ENCODE measurements around the gene SEMA3B. TPM values are rescaled to one million over a fixed set of nuclear protein-coding genes. Genes with fewer than 3 reads are reported as not detected.
"Not testable (repeated sequence)": the region's sequence is repeated elsewhere in the genome, so short reads cannot be mapped to it uniquely, and the experiment has no call there.

The SEMA3B gene
- polyA plus RNA-seq, 1 donor: 43.9 TPM

DNA sequence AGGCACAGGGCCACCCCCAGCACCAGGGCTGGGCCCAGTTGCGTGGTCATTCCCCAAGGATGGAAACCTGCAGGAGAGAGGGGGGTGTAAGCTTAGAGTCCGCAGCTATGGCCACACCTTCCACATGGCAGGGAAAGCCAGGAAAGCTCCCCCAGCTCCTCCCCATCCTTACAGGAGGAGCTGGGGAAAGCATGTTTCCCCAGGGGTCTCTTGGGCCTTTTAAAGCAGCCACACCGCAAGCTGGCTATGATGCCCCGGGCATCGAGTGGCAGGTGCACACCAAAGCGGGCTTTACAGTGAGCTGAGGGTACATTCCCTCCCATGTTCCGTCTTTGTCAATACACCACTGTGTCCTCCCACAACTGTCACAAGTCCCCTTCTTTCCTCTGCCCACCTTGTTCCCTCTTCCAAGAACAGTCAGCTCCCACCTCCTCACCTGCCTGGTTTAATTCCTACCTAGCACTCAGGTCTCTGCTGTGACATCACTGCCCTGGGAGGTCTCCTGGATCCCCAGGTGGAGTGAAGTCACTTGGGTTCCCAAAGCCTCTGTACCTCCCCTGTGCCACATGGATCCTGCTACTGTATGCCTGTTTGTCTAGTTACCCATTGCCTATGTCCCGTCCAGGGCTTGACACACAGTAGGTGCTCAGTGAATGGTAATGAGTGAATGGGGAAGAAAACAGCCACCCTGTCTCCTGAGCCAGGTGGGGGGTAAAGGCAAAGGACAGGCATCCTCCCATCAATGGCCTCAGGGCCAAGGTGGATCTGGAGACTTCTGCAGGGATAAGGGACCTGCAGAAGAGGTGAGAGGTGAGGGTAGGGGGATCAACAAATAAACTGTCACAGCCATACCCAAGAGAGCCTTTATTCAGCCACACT is 26.8 kb downstream of the SEMA3B start:
- DNase-seq: no peak

GRCh38 chr3:50296721-50297383 is 27.9 kb downstream of the SEMA3B start:
- DNase-seq: no peak

GRCh38 chr3:50297384-50297775 is 28.4 kb downstream of the SEMA3B start:
- no peak for DNase-seq

DNA sequence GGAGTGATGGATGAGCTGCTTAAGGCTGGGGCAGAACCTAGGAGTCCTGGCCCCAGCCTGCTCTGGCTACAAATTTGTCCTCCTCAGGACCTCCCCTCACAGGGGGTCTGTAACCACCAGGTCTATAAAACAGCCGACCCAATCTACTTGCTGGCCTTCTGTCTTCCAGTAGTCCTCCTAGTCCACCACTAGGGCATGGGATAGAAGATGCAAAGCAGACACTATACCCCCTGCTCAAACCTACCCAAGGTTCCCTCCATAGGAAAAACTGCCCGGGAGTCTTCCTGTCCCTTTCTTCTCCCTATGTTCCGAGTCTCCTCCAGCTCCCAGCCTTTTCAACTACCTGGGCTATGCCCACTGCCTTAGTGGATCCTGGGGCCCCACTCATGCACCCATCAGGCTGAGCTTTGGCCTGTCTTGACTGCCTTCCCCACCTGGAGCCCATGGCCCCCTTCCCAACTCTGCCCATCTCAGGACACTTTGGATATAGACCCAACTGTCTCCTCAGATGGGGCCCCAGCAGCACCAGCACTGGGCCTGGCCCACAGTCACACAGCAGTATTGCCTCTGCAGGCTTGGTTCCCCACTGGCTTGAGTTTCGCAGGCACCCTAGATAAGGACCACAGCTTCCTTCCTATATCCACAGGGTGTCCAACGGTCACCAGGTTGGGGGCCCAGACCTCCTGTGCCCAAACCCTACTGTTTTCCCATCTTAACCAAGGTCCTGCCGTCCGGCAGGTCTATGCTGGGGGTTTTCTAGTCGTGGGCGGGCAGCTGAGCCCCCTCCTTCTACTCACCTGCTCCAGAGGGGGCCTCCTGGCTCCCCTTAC is 29.2 kb downstream of the SEMA3B start:
- DNase-seq: no peak

GRCh38 chr3:50298836-50299637 is 30.1 kb downstream of the SEMA3B start, which contains the start of the genes HYAL3 and NAA80:
TSS of gene HYAL3 (minus strand) at chr3:50299405. CDS start at chr3:50295602, 3,803 bp downstream.
TSS of gene NAA80 (minus strand) at chr3:50299405. CDS start at chr3:50297463, 1,942 bp downstream.
- DNase-seq: peak; percentile 99

DNA sequence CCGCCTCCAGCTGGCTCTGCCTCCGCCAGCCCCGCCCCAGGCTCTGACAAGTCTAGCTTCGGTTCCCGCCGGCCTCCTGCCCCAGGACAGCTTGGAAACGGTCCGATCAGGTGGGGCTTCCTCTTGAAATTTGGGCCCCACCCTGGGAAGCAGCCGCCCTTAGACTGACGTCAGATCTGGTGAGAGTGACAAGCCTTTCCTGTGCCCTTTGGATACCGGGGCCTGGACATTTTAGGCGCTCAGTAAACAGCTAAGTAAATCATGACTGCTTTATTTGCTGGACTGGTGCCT is 30.6 kb downstream of the SEMA3B start:
- DNase-seq: no peak

DNA sequence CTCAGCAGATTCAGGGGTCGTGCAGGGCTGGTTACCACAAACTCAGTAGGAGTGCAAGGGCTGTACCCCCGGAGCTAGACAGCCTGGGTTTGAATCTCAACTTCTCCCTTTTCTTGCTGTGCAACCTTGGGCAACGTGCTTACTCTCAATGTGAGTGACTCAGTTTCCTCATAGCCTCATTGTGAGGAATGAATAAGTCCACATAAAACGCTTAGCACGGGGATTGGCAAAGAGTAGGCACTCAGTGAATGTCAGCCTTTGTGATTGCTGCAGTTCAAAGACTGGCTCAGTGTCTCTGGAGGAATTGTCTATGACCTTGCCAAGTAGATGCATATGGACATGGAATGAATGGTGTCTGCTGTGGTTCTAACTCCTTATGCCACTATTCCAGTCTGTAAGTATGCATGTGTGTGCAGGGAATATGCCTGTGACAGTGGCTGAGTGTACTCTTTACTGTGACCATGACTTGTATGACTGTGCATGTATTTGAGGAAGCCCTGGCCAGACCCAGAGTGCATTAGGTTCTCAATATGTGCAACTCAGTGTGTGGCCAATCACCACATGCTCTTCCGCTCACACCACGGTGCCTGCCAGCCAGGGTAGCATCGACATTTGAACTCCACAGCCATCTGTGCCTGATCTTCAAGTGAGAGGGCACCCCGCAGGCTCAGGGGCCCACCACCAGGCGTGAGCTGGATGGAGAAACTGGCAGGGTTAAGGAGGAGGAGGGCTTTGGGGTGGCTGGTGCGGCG is 31.2 kb downstream of the SEMA3B start:
- no peak for DNase-seq

DNA sequence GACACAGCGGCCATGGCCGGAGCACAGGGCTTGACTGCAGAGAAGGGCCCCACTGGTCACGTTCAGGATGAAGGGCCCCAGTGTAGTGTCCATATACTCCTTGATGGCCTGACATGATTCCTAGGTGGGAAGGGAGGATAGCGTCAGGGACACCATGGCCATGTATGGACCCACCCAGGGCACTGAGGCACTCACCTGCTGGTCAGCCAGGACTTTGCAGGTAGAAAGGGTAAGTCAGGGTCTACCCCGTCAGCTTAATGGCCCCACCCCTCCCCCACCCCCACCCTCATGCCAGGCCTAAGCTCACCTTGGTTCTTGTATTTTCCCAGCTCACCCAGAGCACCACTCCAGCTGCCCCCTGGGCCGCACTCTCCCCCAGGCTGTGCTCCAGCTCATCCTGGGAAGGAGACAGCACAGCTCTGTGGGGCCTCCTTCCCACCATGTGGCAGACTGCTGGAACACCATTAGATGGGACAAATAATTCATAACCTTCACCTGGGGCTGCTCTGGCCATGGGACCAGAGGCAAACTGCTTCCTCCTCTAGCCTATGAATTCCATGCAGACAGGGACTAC is 31.8 kb downstream of the SEMA3B start:
- no peak for DNase-seq

DNA sequence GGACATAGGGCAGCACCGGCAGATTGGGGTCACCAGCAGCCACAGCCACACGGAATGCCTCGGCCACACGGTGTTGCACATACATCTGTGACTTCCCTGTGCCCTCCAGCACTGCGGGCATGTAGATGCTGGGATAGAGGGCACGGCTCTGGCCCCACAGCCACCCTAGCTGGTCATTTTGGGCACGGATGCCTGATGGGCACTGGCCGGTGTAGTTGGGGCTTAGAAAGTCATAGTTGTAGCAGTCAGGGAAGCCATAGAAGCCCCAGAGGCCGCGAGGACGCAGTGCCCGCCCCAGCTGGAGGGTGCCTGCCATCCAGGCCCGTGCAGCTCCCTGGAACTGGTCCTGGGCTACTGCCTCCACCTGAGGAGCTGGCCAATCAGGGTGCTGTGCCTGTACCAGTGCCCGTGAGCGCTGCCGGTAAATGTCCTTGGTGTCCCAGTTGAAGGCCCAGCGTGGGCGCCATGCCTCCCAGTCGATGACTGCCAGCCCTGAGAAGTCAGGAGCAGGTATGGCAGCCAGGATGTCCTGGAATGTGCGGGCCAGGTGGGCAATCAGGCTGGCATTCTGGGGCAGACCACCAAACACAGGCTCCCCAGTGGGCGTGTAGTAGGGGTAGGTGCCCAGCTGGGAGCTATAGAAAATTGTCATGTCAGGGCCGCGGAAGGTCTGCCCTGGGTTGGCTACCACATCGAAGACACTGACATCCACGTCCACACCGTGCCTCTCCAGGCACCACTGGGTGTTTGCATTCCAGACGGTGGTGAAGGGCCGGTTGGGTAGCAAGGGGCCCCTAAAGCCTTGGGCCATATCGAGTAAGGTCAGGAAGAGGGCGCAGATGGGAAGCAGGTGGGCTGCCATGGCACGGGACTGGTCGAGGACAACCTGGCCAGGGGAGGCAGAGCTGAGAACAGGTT is 33.4 kb downstream of the SEMA3B start:
- DNase-seq: no peak

GRCh38 chr3:50303013-50303815 is 34.3 kb downstream of the SEMA3B start, which contains the start of gene HYAL1:
TSS of gene HYAL1 (minus strand) at chr3:50303574. CDS start at chr3:50302956, 618 bp downstream.
- no peak for DNase-seq

DNA sequence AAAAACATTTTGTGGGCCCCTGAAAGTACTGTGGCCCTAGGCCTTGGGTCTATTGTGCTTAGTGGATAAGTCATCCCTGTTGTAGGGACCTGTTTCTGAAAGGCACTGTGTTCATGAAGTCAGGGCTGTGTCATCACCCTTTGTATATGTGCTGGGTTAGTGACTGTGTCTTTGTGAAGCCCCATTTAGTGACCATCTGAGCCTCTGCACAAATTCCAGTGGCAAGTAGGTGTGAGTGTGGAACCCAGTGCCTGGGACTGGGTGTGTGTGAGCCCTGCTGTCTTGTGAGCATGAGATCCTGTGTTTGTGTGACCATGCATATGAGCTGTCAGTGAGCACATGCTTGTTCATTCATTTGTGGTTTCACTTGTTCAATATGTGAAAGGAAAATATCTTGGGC is 35.7 kb downstream of the SEMA3B start:
- DNase-seq: no peak

DNA sequence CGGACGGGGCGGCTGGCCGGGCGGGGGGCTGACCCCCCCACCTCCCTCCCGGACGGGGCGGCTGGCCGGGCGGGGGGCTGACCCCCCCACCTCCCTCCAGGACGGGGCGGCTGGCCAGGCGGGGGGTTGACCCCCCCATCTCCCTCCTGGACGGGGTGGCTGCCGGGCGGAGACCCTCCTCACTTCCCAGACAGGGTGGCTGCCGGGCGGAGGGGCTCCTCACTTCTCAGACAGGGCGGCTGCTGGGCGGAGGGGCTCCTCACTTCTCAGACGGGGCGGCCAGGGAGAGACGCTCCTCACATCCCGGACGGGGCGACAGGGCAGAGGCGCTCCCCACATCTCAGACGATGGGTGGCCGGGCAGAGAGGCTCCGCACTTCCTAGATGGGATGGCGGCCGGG is 43.1 kb downstream of the SEMA3B start:
- DNase-seq: not testable (repeated sequence)

- no peak for DNase-seq
These were observed 45.4 kb downstream of the SEMA3B start for GRCh38 chr3:50314342-50314741.

DNA sequence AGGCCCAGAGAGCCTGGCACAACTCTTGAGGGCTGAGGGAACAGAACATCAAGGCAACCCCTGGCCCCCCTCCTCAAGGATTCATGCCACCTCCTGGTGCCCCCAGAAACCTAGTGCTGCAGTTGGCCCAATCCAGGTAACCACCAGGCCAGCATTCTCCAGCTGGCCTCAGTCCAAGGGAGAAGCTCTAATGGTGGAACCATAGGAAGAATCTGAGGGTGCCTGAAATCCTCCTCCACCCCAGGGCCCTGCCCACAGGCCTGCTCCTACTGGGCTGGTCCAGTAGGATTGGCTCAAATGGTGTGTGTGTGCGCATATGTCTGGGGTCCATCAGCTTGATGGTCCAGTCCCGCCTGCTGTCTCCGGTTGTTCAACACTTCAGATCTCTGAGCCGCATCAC is 45.9 kb downstream of the SEMA3B start:
- DNase-seq: no peak

DNA sequence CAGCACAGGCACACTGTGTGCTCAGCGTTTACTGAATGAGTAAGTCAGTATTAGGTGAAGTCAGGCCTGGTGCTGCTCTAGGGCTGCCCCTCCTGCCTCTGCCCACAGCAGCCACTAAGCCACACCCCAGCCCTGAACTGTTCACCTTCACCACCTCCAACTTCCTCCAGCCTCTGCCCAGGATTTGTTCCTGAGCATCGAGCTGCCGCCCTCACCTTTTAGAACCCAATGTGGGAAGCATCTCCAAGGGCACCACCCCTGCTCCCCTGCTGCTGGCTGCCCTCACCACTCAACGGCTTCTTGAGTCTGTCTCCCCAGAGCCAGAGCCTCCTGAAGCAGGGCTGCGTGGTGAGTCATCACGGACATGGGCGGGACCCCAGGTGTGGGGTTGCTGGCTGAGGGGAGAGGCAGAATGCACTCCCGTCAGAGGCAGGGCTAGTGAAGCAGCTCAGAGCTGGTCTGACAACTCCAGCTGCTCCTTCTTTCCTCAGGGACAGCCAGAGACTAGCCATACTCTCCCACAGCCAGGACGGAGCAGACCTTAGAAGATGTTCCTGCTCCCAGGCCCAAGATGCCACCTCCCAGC is 47.8 kb downstream of the SEMA3B start:
- DNase-seq: no peak

- DNase-seq: no peak
These were observed 48.4 kb downstream of the SEMA3B start for GRCh38 chr3:50317300-50317699.

DNA sequence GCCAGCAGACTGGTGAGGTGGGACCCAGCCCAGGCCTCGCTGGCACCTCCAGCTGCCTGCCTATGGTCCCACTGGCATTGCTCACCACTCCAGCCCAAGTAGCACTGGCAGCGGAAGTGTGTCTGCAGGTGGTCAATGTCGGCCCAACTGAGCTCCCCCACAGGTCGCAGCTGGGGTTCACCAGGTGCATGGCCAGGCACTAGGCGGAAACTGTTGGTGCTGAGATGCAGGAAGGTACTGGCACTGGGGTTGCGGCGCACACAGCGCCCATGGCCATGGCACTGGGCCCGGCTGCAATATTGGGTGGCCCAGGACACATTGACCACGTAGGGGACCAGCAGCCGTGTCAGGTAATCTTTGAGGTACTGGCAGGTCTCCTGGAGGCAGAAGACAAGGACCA is 49.2 kb downstream of the SEMA3B start:
- no peak for DNase-seq

GRCh38 chr3:50318615-50319014 is 49.7 kb downstream of the SEMA3B start:
- DNase-seq: no peak

Data from hindlimb muscle (tissue), 1 donor.